Common myeloid progenitor, CD34-positive (primary cell): ENCODE measurements around the gene PLK3.
"Not testable (repeated sequence)": the region's sequence is repeated elsewhere in the genome, so short reads cannot be mapped to it uniquely, and the experiment has no call there.

Source experiments
- CTCF ChIA-PET: fragments of 350-600 bp; sonication (Branson Sonifier 250); formaldehyde crosslinking; loops from one replicate; lab custom pipeline; 2021; ENCODE audit warnings: antibody characterized with exemption; lab: Charles Lee
- POLR2A ChIA-PET: fragments of 350-600 bp; sonication (Branson Sonifier 250); formaldehyde crosslinking; loops from one replicate; lab custom pipeline; 2021; ENCODE audit warnings: antibody characterized with exemption; lab: Charles Lee
- DNase-seq, 3 donors: peaks; one replicate each; pipeline versions ENCODE4 v3.0.0 to v3.0.0-alpha.2; 2013
- H3K27ac ChIP-seq, 2 experiments: 1 replicate in 1 of 2; 2 replicates in 1 of 2; pipeline ENCODE4 v1.7.0; 2013; ENCODE audit warnings: inconsistent platforms in 2 of 2, low read length in 2 of 2, mild to moderate bottlenecking in 2 of 2, low read depth in 1 of 2, moderate library complexity in 1 of 2; ENCODE audit not compliant: severe bottlenecking in 2 of 2, insufficient read depth in 1 of 2, poor library complexity in 1 of 2
- H3K27me3 ChIP-seq, 5 experiments: replicated peaks in 2 of 5; 1 replicate in 3 of 5; 2 replicates in 2 of 5; pipeline versions ENCODE4 v1.6.1 to v1.7.0; 2013; ENCODE audit warnings: low read length in 4 of 5, mild to moderate bottlenecking in 2 of 5, moderate library complexity in 2 of 5, inconsistent platforms in 1 of 5; ENCODE audit not compliant: insufficient read depth in 5 of 5, control insufficient read depth in 4 of 5
- H3K36me3 ChIP-seq, 4 experiments: 1 replicate in 2 of 4; 2 replicates in 2 of 4; pipeline versions ENCODE4 v1.6.1 to v1.7.0; 2013; ENCODE audit warnings: low read length in 3 of 4, control low read depth in 1 of 4, mild to moderate bottlenecking in 1 of 4; ENCODE audit not compliant: control insufficient read depth in 4 of 4, insufficient read depth in 4 of 4
- H3K4me1 ChIP-seq, 4 experiments: 1 replicate in 3 of 4; 2 replicates in 1 of 4; pipeline versions ENCODE4 v1.6.1 to v1.7.1; 2013; ENCODE audit warnings: low read length in 3 of 4, mild to moderate bottlenecking in 3 of 4, control low read depth in 1 of 4, inconsistent platforms in 1 of 4, moderate library complexity in 1 of 4; ENCODE audit not compliant: control insufficient read depth in 4 of 4, insufficient read depth in 4 of 4; ENCODE audit errors: control extremely low read depth in 1 of 4
- H3K4me3 ChIP-seq, 7 experiments: 1 replicate in 4 of 7; 2 replicates in 3 of 7; pipeline versions ENCODE4 v1.5.1 to v1.7.0; 2013; ENCODE audit warnings: mild to moderate bottlenecking in 7 of 7, low read length in 6 of 7, moderate library complexity in 6 of 7, inconsistent platforms in 2 of 7, low read depth in 2 of 7, control low read depth in 1 of 7; ENCODE audit not compliant: insufficient read depth in 4 of 7, control insufficient read depth in 1 of 7; ENCODE audit errors: extremely low read depth in 1 of 7
- H3K9me3 ChIP-seq, 5 experiments: 1 replicate in 4 of 5; 2 replicates in 1 of 5; pipeline versions ENCODE4 v1.6.1 to v1.7.1; 2013; ENCODE audit warnings: low read length in 4 of 5, mild to moderate bottlenecking in 2 of 5, inconsistent platforms in 1 of 5, low read depth in 1 of 5, moderate library complexity in 1 of 5; ENCODE audit not compliant: control insufficient read depth in 4 of 5, insufficient read depth in 2 of 5; ENCODE audit errors: control extremely low read depth in 1 of 5
- WGBS: methylation state at CpG from one replicate; pipeline ENCODE4 v1.1.5; 2013; ENCODE audit not compliant: insufficient coverage; 5-methylcytosine and 5-hydroxymethylcytosine counted together

The PLK3 gene

GRCh38 chr1:44797886-44798285 lies 2.3 kb upstream of the PLK3 start:
- H3K27ac ChIP-seq, H3K27me3 ChIP-seq, H3K4me3 ChIP-seq, H3K9me3 ChIP-seq, DNase-seq, POLR2A ChIA-PET: not testable (repeated sequence)
- H3K36me3 ChIP-seq: peaks cover 3 to 11% (median 7%) of the 10 kb centered on the region in 4 experiments
- CTCF ChIA-PET: interaction anchor here (0.9 to 5.5 kb wide), 3 partner anchors 11 to 37 kb away, joined by 3 to 32 read pairs (median 14); partner anchors contain the start of gene BEST4
- 98% methylated on average over 5 of the region's 8 CpGs for WGBS
- H3K4me1 ChIP-seq: peaks cover 0 to 32% (median 24%) of the 10 kb centered on the region in 4 experiments

GRCh38 chr1:44798481-44799365 lies 1.5 kb upstream of the PLK3 start:
- H3K36me3 ChIP-seq: peaks cover 6 to 19% (median 14%) of the 10 kb centered on the region in 4 experiments
- no peak overlapping the region for H3K4me3 ChIP-seq
- peaks cover 0 to 32% (median 24%) of the 10 kb centered on the region in 4 experiments for H3K4me1 ChIP-seq
- no peak for DNase-seq
- ChIA-PET CTCF (interaction anchor here (0.8 to 5.5 kb wide), 8 partner anchors 8 to 44 kb away, joined by 3 to 32 read pairs (median 6); partner anchors contain the start of genes BEST4, BTBD19 and PTCH2), POLR2A (interaction anchor here (0.6 to 3.1 kb wide), 5 partner anchors 10 to 159 kb away, joined by 3 to 59 read pairs (median 21); partner anchors contain the start of genes BTBD19 and RPS8)
- no peaks in the 10 kb centered on the region for H3K27me3 ChIP-seq
- H3K27ac ChIP-seq: peak overlapping the region in 1 of 2 experiments; percentile 71
- no peaks in the 10 kb centered on the region for H3K9me3 ChIP-seq
- WGBS: 94% methylated on average over 9 of the region's 10 CpGs

- peaks cover 0 to 40% (median 34%) of the 10 kb centered on the region in 4 experiments for H3K4me1 ChIP-seq
- WGBS: 67% methylated on average over 8 of the region's 13 CpGs
- H3K4me3 ChIP-seq: peak overlapping the region in 4 of 7 experiments; percentile 21 to 42 (median 33)
- no peaks in the 10 kb centered on the region for H3K9me3 ChIP-seq
- CTCF ChIA-PET: interaction anchor here (1.3 to 5.5 kb wide), 5 partner anchors 7 to 20 kb away, joined by 3 to 32 read pairs (median 14); partner anchors contain the start of genes BEST4 and BTBD19
- H3K36me3 ChIP-seq: peaks cover 6 to 43% (median 34%) of the 10 kb centered on the region in 4 experiments
- no peaks in the 10 kb centered on the region for H3K27me3 ChIP-seq
- POLR2A ChIA-PET: interaction anchor here (0.8 to 3.1 kb wide), 3 partner anchors 12 to 18 kb away, joined by 3 to 59 read pairs (median 10); no protein-coding TSS in a partner anchor
- H3K27ac ChIP-seq: no peak overlapping the region
- no peak for DNase-seq
Observed at GRCh38 chr1:44801491-44802305, 1.5 kb downstream of the PLK3 start.

- ChIA-PET CTCF (interaction anchor here (1.3 to 1.5 kb wide), 2 partner anchors 10 to 11 kb away, joined by 3 to 7 read pairs; no protein-coding TSS in a partner anchor), POLR2A (interaction anchor here (0.8 kb wide), 1 partner anchor 17 kb away, joined by 3 read pairs; no protein-coding TSS in a partner anchor)
- DNase-seq: no peak
- peak overlapping the region in 1 of 7 experiments; percentile 33 for H3K4me3 ChIP-seq
- H3K27ac ChIP-seq: no peak overlapping the region
- peaks cover 0 to 48% (median 41%) of the 10 kb centered on the region in 4 experiments for H3K4me1 ChIP-seq
- WGBS: 95% methylated on average over 10 of the region's 13 CpGs
- peaks cover 6 to 45% (median 34%) of the 10 kb centered on the region in 4 experiments for H3K36me3 ChIP-seq
- H3K9me3 ChIP-seq: no peaks in the 10 kb centered on the region
- H3K27me3 ChIP-seq: no peaks in the 10 kb centered on the region
Observed at GRCh38 chr1:44802306-44803061, 2.3 kb downstream of the PLK3 start.

GRCh38 chr1:44803062-44803311 lies 2.8 kb downstream of the PLK3 start:
- Histone ChIP-seq H3K4me3 (no peak overlapping the region), H3K27ac (no peak overlapping the region), H3K27me3 (no peaks in the 10 kb centered on the region), H3K36me3 (peaks cover 6 to 45% (median 34%) of the 10 kb centered on the region in 4 experiments), H3K9me3 (no peaks in the 10 kb centered on the region), H3K4me1 (peaks cover 0 to 53% (median 46%) of the 10 kb centered on the region in 4 experiments)
- ChIA-PET POLR2A (interaction anchor here (0.8 kb wide), 1 partner anchor 17 kb away, joined by 3 read pairs; no protein-coding TSS in a partner anchor), CTCF (interaction anchor here (1.0 to 1.5 kb wide), 4 partner anchors 10 to 27 kb away, joined by 3 to 7 read pairs (median 3); no protein-coding TSS in a partner anchor)
- 98% methylated on average over 6 of the region's 9 CpGs for WGBS
- DNase-seq: no peak
